Neural crest cell (in vitro differentiated cells): Measurements from ENCODE around the gene SORBS1. TPM values are rescaled to one million over a fixed set of nuclear protein-coding genes. Genes with fewer than 3 reads are reported as not detected.

Experiments used
- DNase-seq: peaks from one replicate; pipeline ENCODE4 v3.0.0; 2021; ENCODE audit warnings: low read depth, mixed read lengths, low spot score
- H3K27ac Mint-ChIP-seq: one replicate; pipeline ENCODE4 v1.8.0; 2021; ENCODE audit warnings: mild to moderate bottlenecking, mixed read lengths; ENCODE audit not compliant: unreplicated experiment
- H3K27me3 Mint-ChIP-seq: 2 replicates; pipeline ENCODE4 v1.8.0; 2021; ENCODE audit warnings: low read depth, mild to moderate bottlenecking, mixed read lengths
- H3K36me3 Mint-ChIP-seq: 2 replicates; pipeline ENCODE4 v1.8.0; 2021; ENCODE audit warnings: low read depth, mild to moderate bottlenecking, mixed read lengths
- H3K4me1 Mint-ChIP-seq: 2 replicates; pipeline ENCODE4 v1.8.0; 2021; ENCODE audit warnings: mixed read lengths
- H3K4me3 Mint-ChIP-seq: one replicate; pipeline ENCODE4 v1.8.0; 2021; ENCODE audit warnings: mild to moderate bottlenecking, mixed read lengths
- H3K9me3 Mint-ChIP-seq: 2 replicates; pipeline ENCODE4 v1.8.0; 2021; ENCODE audit warnings: mixed read lengths
- CTCF ChIP-seq: fragments of 200-600 bp; sonication (generic); conservative IDR thresholded peaks from 2 replicates; pipeline ENCODE4 v1.5.0; 2021; ENCODE audit warnings: antibody characterized with exemption, mild to moderate bottlenecking
- total RNA-seq: library from RNA; stranded (reverse); gene quantifications from 2 replicates; pipeline ENCODE4 v1.2.1, GENCODE V29; 2021

Gene SORBS1
- total RNA-seq, 1 donor from 2014 or later: 15.3 TPM

GRCh38 chr10:95346715-95347401 lies 214.3 kb downstream of the SORBS1 start:
- no peak for DNase-seq
- H3K4me3 Mint-ChIP-seq: no peak overlapping the region

GRCh38 chr10:95343573-95343972 lies 217.6 kb downstream of the SORBS1 start:
- DNase-seq: no peak
- H3K4me1 Mint-ChIP-seq: peaks cover 30% of the 10 kb centered on the region
- H3K4me3 Mint-ChIP-seq: no peak overlapping the region
- H3K27ac Mint-ChIP-seq: no peak overlapping the region
- no peak for TF ChIP-seq CTCF
- H3K9me3 Mint-ChIP-seq: no peaks in the 10 kb centered on the region
- H3K27me3 Mint-ChIP-seq: no peaks in the 10 kb centered on the region
- H3K36me3 Mint-ChIP-seq: no peaks in the 10 kb centered on the region

More at GRCh38 chr10:95346715-95347401, 214.3 kb downstream of the SORBS1 start:
- TF ChIP-seq CTCF: no peak
- Mint-ChIP-seq H3K4me1 (peaks cover 23% of the 10 kb centered on the region), H3K36me3 (no peaks in the 10 kb centered on the region), H3K9me3 (no peaks in the 10 kb centered on the region), H3K27ac (peak overlapping the region; percentile 61), H3K27me3 (no peaks in the 10 kb centered on the region)

GRCh38 chr10:95341716-95342130 lies 219.4 kb downstream of the SORBS1 start:
- no peak overlapping the region for H3K27ac Mint-ChIP-seq
- H3K4me1 Mint-ChIP-seq: peaks cover 24% of the 10 kb centered on the region
- no peak for DNase-seq
- H3K36me3 Mint-ChIP-seq: no peaks in the 10 kb centered on the region
- H3K27me3 Mint-ChIP-seq: no peaks in the 10 kb centered on the region
- H3K9me3 Mint-ChIP-seq: no peaks in the 10 kb centered on the region
- no peak overlapping the region for H3K4me3 Mint-ChIP-seq
- TF ChIP-seq CTCF: no peak

GRCh38 chr10:95339863-95340262 lies 221.3 kb downstream of the SORBS1 start:
- no peak for DNase-seq
- H3K4me1 Mint-ChIP-seq: peaks cover 18% of the 10 kb centered on the region
- H3K4me3 Mint-ChIP-seq: no peak overlapping the region
- H3K27me3 Mint-ChIP-seq: no peaks in the 10 kb centered on the region
- no peak for TF ChIP-seq CTCF
- no peaks in the 10 kb centered on the region for H3K9me3 Mint-ChIP-seq
- no peaks in the 10 kb centered on the region for H3K36me3 Mint-ChIP-seq
- H3K27ac Mint-ChIP-seq: no peak overlapping the region

GRCh38 chr10:95337423-95338160 lies 223.6 kb downstream of the SORBS1 start:
- H3K9me3 Mint-ChIP-seq: no peaks in the 10 kb centered on the region
- H3K4me3 Mint-ChIP-seq: no peak overlapping the region
- no peaks in the 10 kb centered on the region for H3K36me3 Mint-ChIP-seq
- no peaks in the 10 kb centered on the region for H3K27me3 Mint-ChIP-seq
- no peak overlapping the region for H3K27ac Mint-ChIP-seq
- H3K4me1 Mint-ChIP-seq: peaks cover 11% of the 10 kb centered on the region
- TF ChIP-seq CTCF: no peak
- DNase-seq: no peak
